H1 (cell line): ENCODE measurements around the gene SCG5. TPM values are rescaled to one million over a fixed set of nuclear protein-coding genes. Genes with fewer than 3 reads are reported as not detected.

Source experiments
- CHD7 ChIP-seq: fragments of 300-600 bp; sonication (generic); IDR thresholded peaks from 2 replicates; pipeline ENCODE4 v1.7.1; 2012; ENCODE audit warnings: low read length, moderate library complexity, mild to moderate bottlenecking, inconsistent platforms; ENCODE audit not compliant: insufficient replicate concordance
- TBP ChIP-seq: IDR thresholded peaks from 2 replicates; pipeline ENCODE4 v1.6.1; 2011; ENCODE audit warnings: low read depth, low read length, improper control_type of control experiment
- polyA plus RNA-seq, 7 experiments: library from polyadenylated mRNA; depleted of rRNA in 3 of 7; stranded (reverse) in 5 of 7; unstranded in 2 of 7; fragments of >200 nt in 5 of 7; fragments of 200-250 nt in 2 of 7; gene quantifications; 1 replicate in 5 of 7; 2 replicates in 1 of 7; 4 replicates in 1 of 7; pipeline versions ENCODE4 v1.2.1 to v1.2.3, GENCODE V29; 2011 to 2013; ENCODE audit warnings: missing spikeins in 2 of 7, mixed read lengths in 2 of 7
- total RNA-seq: library from RNA; stranded (reverse); fragmentation: NEBNext Ultra II Directional; extraction: Animal tissue kit (Norgen Biotek cat#: 25700); gene quantifications from 2 replicates; pipeline ENCODE4 v1.2.1, GENCODE V29; 2021

SCG5 gene
- total and polyA plus RNA-seq, 2 of the 8 experiments (the other 6 are each of a cell fraction or from before 2014, with no cell fraction given) = 18.7 to 19.9 TPM

- no peak for TF ChIP-seq CHD7
- TF ChIP-seq TBP = no peak
Observed at GRCh38 chr15:32746116-32746857, 104.8 kb downstream of the SCG5 start (continued).
